Ovary (tissue), 9 donors: ENCODE data around the gene GALK1. TPM values are rescaled to one million over a fixed set of nuclear protein-coding genes. Genes with fewer than 3 reads are reported as not detected.

Experiments used
- DNase-seq, 5 donors: peaks; one replicate each; pipeline ENCODE4 v3.0.0-alpha.2; 2019 to 2020
- H3K27ac ChIP-seq, 2 donors: fragments of 200-600 bp; one replicate each; pipeline versions ENCODE4 v1.5.1 to v1.8.0; 2019 to 2022
- H3K27me3 ChIP-seq: fragments of 200-600 bp; one replicate; pipeline ENCODE4 v1.8.0; 2022
- H3K36me3 ChIP-seq: fragments of 200-600 bp; sonication (generic); one replicate; pipeline ENCODE4 v1.5.1; 2019
- H3K4me1 ChIP-seq: one replicate; pipeline ENCODE4 v1.8.1; 2013; ENCODE audit warnings: mild to moderate bottlenecking, moderate library complexity; ENCODE audit not compliant: insufficient read depth
- H3K4me3 ChIP-seq: fragments of 200-600 bp; sonication (generic); one replicate; pipeline ENCODE4 v1.5.1; 2017
- H3K9me3 ChIP-seq, 2 donors: fragments of 200-600 bp in 1 of 2; sonication (generic) in 1 of 2; one replicate each; pipeline versions ENCODE4 v1.5.1 to v1.8.1; 2013 to 2019; ENCODE audit warnings: mild to moderate bottlenecking in 1 of 2, moderate library complexity in 1 of 2
- CTCF ChIP-seq, 3 donors: fragments of 450-650 bp in 2 of 3; fragments of 200-600 bp in 1 of 3; IDR thresholded peaks; one replicate each; pipeline versions ENCODE4 v1.5.1 to v1.8.0; 2016 to 2022; ENCODE audit warnings: antibody characterized with exemption in 3 of 3, mild to moderate bottlenecking in 1 of 3
- EP300 ChIP-seq: sonication (generic); formaldehyde crosslinking; IDR thresholded peaks from one replicate; pipeline ENCODE4 v1.6.1; 2017; ENCODE audit warnings: antibody characterized with exemption
- POLR2A ChIP-seq: fragments of 450-650 bp; IDR thresholded peaks from one replicate; pipeline ENCODE4 v1.6.1; 2017; ENCODE audit warnings: antibody characterized with exemption, mild to moderate bottlenecking, moderate library complexity
- WGBS, 3 donors: extraction: QIAGEN DNeasy Blood & Tissue Kit in 1 of 3; methylation state at CpG; one replicate each; pipeline versions ENCODE4 v1.1.5 to v1.1.7; 2013 to 2017; 5-methylcytosine and 5-hydroxymethylcytosine counted together
- intact Hi-C, 4 donors: fragments of 100-400 bp; cut with DNase I; formaldehyde crosslinking; loops; one replicate each; pipeline versions ENCODE4 v1.11.0 to v1.15.1; 2022 to 2023
- polyA plus RNA-seq, 2 donors: library from polyadenylated mRNA; stranded (reverse); fragments of 200-250 nt in 1 of 2; fragments of 350-450 nt in 1 of 2; fragmentation: Illumina TruSeq in 1 of 2; extraction: RNeasy Lipid Tissue Mini Kit (QIAGEN cat#74804) in 1 of 2; gene quantifications; one replicate each; pipeline ENCODE4 v1.2.3, GENCODE V29; 2013 to 2014
- total RNA-seq, 7 donors: library from RNA; depleted of rRNA in 2 of 7; stranded (reverse); fragments of >200 nt in 2 of 7; fragmentation: NEBNext Ultra II Directional in 3 of 7; extraction: Animal tissue kit (Norgen Biotek cat#: 25700) in 3 of 7; gene quantifications; one replicate each; pipeline versions ENCODE4 v1.1.0 to v1.2.4, GENCODE V29; 2016 to 2023
- donor health status: DM: no; HTN: no; CAD: no; lungs with moderate emphysema.
- donor health status: DM: no; HTN: no; CAD: no.
- donor health status: Bipolar disorder and iron deficiency.
- donor health status: DM: yes; HTN: yes; CAD: no.
- donor health status: DM: no; HTN: no; CAD: no.
- donor health status: DM: yes; HTN: yes; CAD: no.

Gene GALK1
- total and polyA plus RNA-seq, 9 donors = 0.33 to 35.1 (median 27.5) TPM

DNA sequence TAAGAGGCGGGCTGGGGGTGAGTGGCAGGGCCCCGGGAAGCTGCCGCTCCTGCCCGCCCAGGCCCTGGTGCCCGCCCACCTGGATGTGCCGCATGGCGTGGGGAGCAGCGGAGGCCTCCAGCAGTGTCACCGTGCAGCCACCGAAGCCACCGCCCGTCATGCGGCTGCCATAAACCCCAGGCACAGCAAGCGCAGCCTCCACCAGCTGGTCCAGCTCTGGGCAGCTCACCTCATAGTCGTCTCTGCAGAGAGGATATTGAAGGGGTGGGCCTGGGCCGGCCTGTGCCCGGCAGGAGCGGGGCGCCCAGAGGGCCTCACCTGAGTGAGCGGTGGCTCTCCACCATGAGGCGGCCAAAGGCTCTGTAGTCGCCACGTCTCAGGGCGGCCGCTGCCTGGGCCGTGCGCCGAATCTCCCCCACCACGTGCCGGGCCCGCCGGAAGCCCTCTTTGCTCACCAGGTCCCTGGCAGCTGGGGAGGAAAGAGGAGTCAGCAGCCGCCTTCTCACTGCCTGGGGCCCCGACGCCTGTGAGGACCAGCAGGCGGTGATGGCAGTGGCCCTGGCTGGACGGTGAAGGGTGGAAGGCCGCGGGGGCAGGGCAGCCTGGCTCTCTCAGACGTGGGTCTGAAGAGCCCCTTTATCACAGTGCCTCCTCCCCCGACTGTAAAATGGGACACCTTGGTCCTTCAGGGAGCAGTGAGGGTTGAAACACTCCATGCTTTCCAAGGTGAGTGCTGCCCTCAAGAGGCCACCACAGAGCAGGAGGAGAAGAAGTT is 6.7 kb downstream of the GALK1 start:
- intact Hi-C loops = no loop called here
- TF ChIP-seq EP300 (no peak), POLR2A (no peak), CTCF (IDR thresholded peaks at IDR 0.05) (no peak)
- no peak for DNase-seq

DNA sequence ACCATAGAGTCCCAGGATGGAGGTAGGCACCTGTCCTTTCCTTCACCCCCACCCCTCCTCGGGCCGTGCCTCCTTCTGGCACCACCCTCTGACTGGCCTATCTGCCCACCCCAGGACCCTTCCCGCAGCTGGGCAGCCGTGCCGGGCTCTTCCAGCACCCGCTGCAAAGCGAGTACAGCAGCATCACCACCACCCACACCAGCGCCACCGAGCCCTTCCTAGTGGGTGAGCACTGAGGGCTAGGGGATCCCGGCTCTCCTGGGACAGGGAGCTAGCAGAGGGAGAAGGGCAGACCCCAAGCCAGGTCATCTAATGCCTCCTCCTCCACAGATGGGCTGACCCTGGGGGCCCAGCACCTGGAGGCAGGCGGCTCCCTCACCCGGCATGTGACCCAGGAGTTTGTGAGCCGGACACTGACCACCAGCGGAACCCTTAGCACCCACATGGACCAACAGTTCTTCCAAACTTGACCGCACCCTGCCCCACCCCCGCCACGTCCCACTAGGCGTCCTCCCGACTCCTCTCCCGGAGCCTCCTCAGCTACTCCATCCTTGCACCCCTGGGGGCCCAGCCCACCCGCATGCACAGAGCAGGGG is 7.8 kb downstream of the GALK1 start:
- no peak for DNase-seq

More for the DNA sequence above, 6.7 kb downstream of the GALK1 start:
- Histone ChIP-seq H3K9me3 (no peaks in the 10 kb centered on the region), H3K4me1 (peaks cover 3% of the 10 kb centered on the region), H3K4me3 (no peak overlapping the region), H3K27ac (no peak overlapping the region), H3K27me3 (no peaks in the 10 kb centered on the region), H3K36me3 (no peaks in the 10 kb centered on the region)
- WGBS, 3 donors = 83 to 89% (median 88%) methylated on average over 35 to 41 of the region's 41 CpGs

DNA sequence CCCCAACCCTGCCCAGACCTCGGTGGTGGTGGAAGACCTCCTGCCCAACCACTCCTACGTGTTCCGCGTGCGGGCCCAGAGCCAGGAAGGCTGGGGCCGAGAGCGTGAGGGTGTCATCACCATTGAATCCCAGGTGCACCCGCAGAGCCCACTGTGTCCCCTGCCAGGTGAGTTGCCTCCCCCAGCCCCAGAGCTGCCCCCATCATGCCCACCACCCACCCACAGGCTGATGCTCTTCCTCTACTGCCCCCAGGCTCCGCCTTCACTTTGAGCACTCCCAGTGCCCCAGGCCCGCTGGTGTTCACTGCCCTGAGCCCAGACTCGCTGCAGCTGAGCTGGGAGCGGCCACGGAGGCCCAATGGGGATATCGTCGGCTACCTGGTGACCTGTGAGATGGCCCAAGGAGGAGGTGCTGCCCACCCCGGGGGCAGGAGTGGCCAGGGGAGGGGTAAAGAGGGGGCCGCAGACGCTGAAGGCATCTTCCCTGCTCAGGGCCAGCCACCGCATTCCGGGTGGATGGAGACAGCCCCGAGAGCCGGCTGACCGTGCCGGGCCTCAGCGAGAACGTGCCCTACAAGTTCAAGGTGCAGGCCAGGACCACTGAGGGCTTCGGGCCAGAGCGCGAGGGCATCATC is 8.4 kb downstream of the GALK1 start:
- intact Hi-C loops = no loop called here
- H3K4me1 ChIP-seq = peaks cover 3% of the 10 kb centered on the region
- WGBS, 3 donors = 82 to 91% (median 89%) methylated on average over 28 to 29 of the region's 29 CpGs
- H3K36me3 ChIP-seq = no peaks in the 10 kb centered on the region
- no peak overlapping the region for H3K27ac ChIP-seq
- TF ChIP-seq POLR2A (no peak), CTCF (IDR thresholded peaks at IDR 0.05) (no peak), EP300 (no peak)
- H3K27me3 ChIP-seq = no peaks in the 10 kb centered on the region
- no peaks in the 10 kb centered on the region for H3K9me3 ChIP-seq
- no peak overlapping the region for H3K4me3 ChIP-seq
- peak in 1 of 5 donors; percentile 36 for DNase-seq

More for the DNA sequence above, 7.8 kb downstream of the GALK1 start:
- Histone ChIP-seq H3K9me3 (no peaks in the 10 kb centered on the region), H3K4me3 (no peak overlapping the region), H3K27ac (no peak overlapping the region), H3K4me1 (peaks cover 3% of the 10 kb centered on the region), H3K27me3 (no peaks in the 10 kb centered on the region), H3K36me3 (no peaks in the 10 kb centered on the region)
- TF ChIP-seq CTCF (IDR thresholded peaks at IDR 0.05) (no peak), POLR2A (no peak), EP300 (no peak)
- WGBS, 3 donors = 90 to 93% (median 92%) methylated on average over 15 to 21 of the region's 21 CpGs
- intact Hi-C loops = no loop called here

- H3K27ac ChIP-seq = no peak overlapping the region
- H3K4me3 ChIP-seq = no peak overlapping the region
- WGBS, 3 donors = 75 to 95% (median 94%) methylated on average over 2 of the region's 2 CpGs
- intact Hi-C loops = no loop called here
- H3K4me1 ChIP-seq = peaks cover 3% of the 10 kb centered on the region
- no peak for TF ChIP-seq EP300
- TF ChIP-seq CTCF (IDR thresholded peaks at IDR 0.05) = no peak
- no peak for TF ChIP-seq POLR2A
- H3K36me3 ChIP-seq = no peaks in the 10 kb centered on the region
- no peaks in the 10 kb centered on the region for H3K27me3 ChIP-seq
- no peak for DNase-seq
- no peaks in the 10 kb centered on the region for H3K9me3 ChIP-seq
Observed at GRCh38 chr17:75755990-75756389, 9.0 kb downstream of the GALK1 start.
